ENCODE measurements around the gene SLC4A4. TPM values are rescaled to one million over a fixed set of nuclear protein-coding genes. Genes with fewer than 3 reads are reported as not detected.

SLC4A4 gene
- total RNA-seq, 1 experiment from 2014 or later = 1.1 TPM

GRCh38 chr4:71553605-71554004 lies 214.8 kb downstream of the SLC4A4 start:
- ChIA-PET POLR2A (no interaction called here), CTCF (interaction anchor here (1.2 to 1.4 kb wide), 4 partner anchors 11 to 323 kb away, joined by 3 to 7 read pairs (median 5); no protein-coding TSS in a partner anchor)
- H3K9me3 Mint-ChIP-seq = no peaks in the 10 kb centered on the region
- H3K4me1 Mint-ChIP-seq = peaks cover 20% of the 10 kb centered on the region
- peak; percentile 89 for ATAC-seq
- H3K27ac Mint-ChIP-seq = no peak overlapping the region
- no peaks in the 10 kb centered on the region for H3K27me3 Mint-ChIP-seq (ENCODE audit: low read depth)
- TF ChIP-seq FOXP1 (CRISPR knock-in tag; IDR thresholded peaks at IDR 0.05; ENCODE audit: borderline replicate concordance) (no peak), ZNF425 (CRISPR knock-in tag; conservative IDR thresholded peaks at IDR 0.05) (no peak), ZNF423 (CRISPR knock-in tag; IDR thresholded peaks at IDR 0.05) (no peak), CTCF (IDR thresholded peaks at IDR 0.05) (peak; percentile 19; the same call in 1 of the 2 replicates)
- no peak for DNase-seq (ENCODE audit: low spot score)
- no peak overlapping the region for H3K4me3 Mint-ChIP-seq
- H3K36me3 Mint-ChIP-seq = no peaks in the 10 kb centered on the region

- Mint-ChIP-seq H3K4me3 (no peak overlapping the region), H3K27me3 (ENCODE audit: low read depth) (no peaks in the 10 kb centered on the region), H3K36me3 (no peaks in the 10 kb centered on the region), H3K9me3 (no peaks in the 10 kb centered on the region), H3K4me1 (peaks cover 20% of the 10 kb centered on the region), H3K27ac (no peak overlapping the region)
- TF ChIP-seq ZNF396 (CRISPR knock-in tag; IDR thresholded peaks at IDR 0.05; ENCODE audit: borderline replicate concordance) (no peak), GTF2I (CRISPR knock-in tag; conservative IDR thresholded peaks at IDR 0.05) (no peak), ZNF532 (CRISPR knock-in tag; IDR thresholded peaks at IDR 0.05; ENCODE audit: borderline replicate concordance) (no peak), ZNF232 (CRISPR knock-in tag; IDR thresholded peaks at IDR 0.05) (no peak), FOXP4 (CRISPR knock-in tag; IDR thresholded peaks at IDR 0.05) (no peak), SOX15 (CRISPR knock-in tag; IDR thresholded peaks at IDR 0.05) (no peak), ZNF423 (CRISPR knock-in tag; IDR thresholded peaks at IDR 0.05) (no peak), GABPB1 (CRISPR knock-in tag; IDR thresholded peaks at IDR 0.05) (no peak), FOXJ3 (CRISPR knock-in tag; IDR thresholded peaks at IDR 0.05; ENCODE audit: borderline replicate concordance) (no peak), CREB1 (CRISPR knock-in tag; IDR thresholded peaks at IDR 0.05) (no peak)
- DNase-seq (ENCODE audit: low spot score) (no peak), ATAC-seq (no peak)
- ChIA-PET POLR2A (no interaction called here), CTCF (interaction anchor here (1.2 to 1.4 kb wide), 4 partner anchors 11 to 324 kb away, joined by 3 to 7 read pairs (median 5); no protein-coding TSS in a partner anchor)
Observed at GRCh38 chr4:71554025-71554424, 215.2 kb downstream of the SLC4A4 start.
